ENCODE measurements around the gene MALRD1.

DNA sequence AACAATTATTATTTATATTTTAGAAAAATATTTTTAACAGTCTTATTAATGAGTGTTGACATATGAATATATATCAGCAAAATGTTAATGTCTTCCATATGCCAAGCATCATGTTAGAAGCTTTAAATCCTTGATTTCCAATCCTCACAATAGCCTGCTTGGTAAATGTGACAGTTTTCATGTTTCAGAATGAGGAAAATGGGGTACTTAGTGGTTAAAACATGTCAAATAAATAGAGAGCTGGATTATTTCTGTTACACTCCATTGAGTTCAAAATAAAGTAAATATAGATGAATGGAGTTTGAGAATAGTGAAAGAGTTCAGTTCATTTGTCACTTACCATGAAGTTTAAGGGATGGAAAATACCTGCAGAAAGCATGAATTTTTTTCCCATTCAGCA lies 377.4 kb downstream of the MALRD1 start:
- TF ChIP-seq, protein P1, sequence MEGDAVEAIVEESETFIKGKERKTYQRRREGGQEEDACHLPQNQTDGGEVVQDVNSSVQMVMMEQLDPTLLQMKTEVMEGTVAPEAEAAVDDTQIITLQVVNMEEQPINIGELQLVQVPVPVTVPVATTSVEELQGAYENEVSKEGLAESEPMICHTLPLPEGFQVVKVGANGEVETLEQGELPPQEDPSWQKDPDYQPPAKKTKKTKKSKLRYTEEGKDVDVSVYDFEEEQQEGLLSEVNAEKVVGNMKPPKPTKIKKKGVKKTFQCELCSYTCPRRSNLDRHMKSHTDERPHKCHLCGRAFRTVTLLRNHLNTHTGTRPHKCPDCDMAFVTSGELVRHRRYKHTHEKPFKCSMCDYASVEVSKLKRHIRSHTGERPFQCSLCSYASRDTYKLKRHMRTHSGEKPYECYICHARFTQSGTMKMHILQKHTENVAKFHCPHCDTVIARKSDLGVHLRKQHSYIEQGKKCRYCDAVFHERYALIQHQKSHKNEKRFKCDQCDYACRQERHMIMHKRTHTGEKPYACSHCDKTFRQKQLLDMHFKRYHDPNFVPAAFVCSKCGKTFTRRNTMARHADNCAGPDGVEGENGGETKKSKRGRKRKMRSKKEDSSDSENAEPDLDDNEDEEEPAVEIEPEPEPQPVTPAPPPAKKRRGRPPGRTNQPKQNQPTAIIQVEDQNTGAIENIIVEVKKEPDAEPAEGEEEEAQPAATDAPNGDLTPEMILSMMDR (IDR thresholded peaks at IDR 0.05), result no peak
- TF ChIP-seq, protein P2, sequence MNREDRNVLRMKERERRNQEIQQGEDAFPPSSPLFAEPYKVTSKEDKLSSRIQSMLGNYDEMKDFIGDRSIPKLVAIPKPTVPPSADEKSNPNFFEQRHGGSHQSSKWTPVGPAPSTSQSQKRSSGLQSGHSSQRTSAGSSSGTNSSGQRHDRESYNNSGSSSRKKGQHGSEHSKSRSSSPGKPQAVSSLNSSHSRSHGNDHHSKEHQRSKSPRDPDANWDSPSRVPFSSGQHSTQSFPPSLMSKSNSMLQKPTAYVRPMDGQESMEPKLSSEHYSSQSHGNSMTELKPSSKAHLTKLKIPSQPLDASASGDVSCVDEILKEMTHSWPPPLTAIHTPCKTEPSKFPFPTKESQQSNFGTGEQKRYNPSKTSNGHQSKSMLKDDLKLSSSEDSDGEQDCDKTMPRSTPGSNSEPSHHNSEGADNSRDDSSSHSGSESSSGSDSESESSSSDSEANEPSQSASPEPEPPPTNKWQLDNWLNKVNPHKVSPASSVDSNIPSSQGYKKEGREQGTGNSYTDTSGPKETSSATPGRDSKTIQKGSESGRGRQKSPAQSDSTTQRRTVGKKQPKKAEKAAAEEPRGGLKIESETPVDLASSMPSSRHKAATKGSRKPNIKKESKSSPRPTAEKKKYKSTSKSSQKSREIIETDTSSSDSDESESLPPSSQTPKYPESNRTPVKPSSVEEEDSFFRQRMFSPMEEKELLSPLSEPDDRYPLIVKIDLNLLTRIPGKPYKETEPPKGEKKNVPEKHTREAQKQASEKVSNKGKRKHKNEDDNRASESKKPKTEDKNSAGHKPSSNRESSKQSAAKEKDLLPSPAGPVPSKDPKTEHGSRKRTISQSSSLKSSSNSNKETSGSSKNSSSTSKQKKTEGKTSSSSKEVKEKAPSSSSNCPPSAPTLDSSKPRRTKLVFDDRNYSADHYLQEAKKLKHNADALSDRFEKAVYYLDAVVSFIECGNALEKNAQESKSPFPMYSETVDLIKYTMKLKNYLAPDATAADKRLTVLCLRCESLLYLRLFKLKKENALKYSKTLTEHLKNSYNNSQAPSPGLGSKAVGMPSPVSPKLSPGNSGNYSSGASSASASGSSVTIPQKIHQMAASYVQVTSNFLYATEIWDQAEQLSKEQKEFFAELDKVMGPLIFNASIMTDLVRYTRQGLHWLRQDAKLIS (CRISPR knock-in tag; IDR thresholded peaks at IDR 0.05; ENCODE audit: borderline replicate concordance), result no peak
